ENCODE data around the gene IL21R.

- TF ChIP-seq CTCF (IDR thresholded peaks at IDR 0.05): no peak
- no peak for TF ChIP-seq POLR2AphosphoS5 (IDR thresholded peaks at IDR 0.05)
- no peak for TF ChIP-seq POLR2A (IDR thresholded peaks at IDR 0.05)
- no peak for TF ChIP-seq EP300 (IDR thresholded peaks at IDR 0.05)
Observed at GRCh38 chr16:27444015-27444414, 42.0 kb downstream of the IL21R start.

Data from suprapubic skin (tissue), 4 donors.